Measurements from ENCODE around the gene DNAJC3.

The DNAJC3 gene

DNA sequence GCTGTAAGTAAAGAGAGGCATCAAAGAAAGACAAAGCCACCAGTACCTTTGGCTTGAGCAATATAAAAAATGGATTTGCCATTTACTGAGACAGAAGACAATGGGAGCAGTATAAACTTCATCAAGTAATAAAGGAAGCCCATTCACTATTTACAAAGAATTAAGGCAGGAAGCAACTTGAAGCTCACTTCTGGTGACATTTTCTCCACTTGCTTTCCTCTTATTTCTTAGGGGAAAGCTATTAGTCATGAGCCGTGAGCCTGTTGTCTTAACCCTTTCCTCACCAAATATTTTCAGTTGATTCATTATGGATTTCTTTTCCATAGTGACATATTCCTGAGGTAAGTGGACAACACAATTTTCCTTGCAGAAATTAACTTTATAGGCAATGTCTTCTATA lies 156.8 kb downstream of the DNAJC3 start:
- in situ Hi-C loops (cut with MboI; ENCODE audit: low sequenced_read_pairs): loop anchor here (10.0 kb wide), 1 partner anchor 639 kb away; no protein-coding TSS in a partner anchor

DNA sequence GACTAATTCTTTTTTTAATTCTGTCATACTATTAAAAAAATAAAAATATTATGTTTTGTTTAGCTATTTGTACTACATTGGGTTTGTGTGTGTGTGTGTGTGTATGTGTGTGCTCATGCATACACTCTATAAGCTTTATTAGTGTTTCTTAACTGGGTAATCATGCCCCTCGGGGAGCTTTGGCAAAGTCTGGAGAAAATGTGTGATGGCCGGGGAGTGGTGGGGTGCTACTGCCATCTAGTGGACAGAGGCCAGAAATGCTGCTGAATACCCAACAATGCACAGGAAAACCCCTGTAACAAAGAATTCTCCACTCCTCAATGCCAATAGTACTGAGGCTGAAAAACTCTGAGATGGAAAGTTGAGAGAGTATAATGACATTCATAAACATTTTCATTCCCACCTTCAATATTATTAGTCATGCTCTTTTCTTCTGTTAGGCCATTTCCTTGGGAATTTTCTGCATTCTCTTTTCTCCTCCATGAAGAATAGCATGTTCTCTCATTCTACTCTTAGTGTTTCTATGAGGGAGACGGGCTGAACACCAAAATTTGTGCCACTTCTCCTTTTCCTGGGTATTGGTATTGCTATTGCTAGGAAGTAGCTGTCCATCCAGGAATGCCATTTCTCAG lies 157.3 kb downstream of the DNAJC3 start:
- in situ Hi-C loops (cut with MboI; ENCODE audit: low sequenced_read_pairs): loop anchor here (10.0 kb wide), 1 partner anchor 639 kb away; no protein-coding TSS in a partner anchor

DNA sequence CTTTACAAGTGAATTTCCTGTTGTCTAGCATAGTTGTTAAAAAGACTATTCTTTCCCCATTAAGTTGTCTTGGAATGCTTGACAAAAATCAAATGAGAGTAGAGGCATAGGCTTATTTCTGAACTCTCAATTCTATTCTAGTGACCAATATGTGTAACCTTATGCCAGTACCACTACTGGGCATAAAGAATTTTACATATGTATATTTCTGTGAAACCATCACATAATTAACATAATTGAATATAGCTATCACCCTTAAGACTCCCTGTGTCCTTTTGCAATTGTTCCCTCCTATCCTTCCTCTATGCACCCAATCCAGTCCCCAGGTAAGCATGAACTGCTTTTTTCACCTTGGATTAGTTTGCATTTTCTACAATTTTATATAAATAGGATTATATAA lies 165.0 kb downstream of the DNAJC3 start:
- in situ Hi-C loops (cut with MboI; ENCODE audit: low sequenced_read_pairs): no loop called here

DNA sequence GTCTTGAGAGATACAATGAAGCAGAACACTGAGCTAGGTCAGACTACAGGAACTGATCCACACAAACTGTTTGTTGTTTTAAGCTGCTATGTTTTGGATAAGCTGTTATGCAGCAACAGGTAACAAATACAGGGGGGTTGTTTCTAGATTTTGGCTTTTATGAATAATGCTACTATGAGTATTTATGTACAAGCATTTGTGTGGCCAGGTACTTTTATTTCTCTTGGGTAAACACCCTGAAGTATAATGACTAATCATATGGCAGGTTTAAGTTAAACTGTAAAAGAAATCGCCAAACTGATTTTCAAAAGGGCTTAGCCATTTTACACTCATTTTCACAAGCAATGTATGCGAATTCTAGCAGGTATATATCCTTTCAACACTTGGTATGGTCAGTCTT lies 166.0 kb downstream of the DNAJC3 start:
- in situ Hi-C loops (cut with MboI; ENCODE audit: low sequenced_read_pairs): no loop called here

All from HL-60/S4 treated with retinoic acid at 250 ng/mL for 4 days and 3 days (cell line).